Keratinocyte (primary cell): ENCODE results near the gene PURA.

Experiments
- EZH2 ChIP-seq: IDR thresholded peaks from one replicate; pipeline ENCODE4 v1.6.1; 2012; ENCODE audit warnings: inconsistent platforms, mild to moderate bottlenecking, low read length, moderate library complexity
- TF ChIP-seq, protein P1 (sequence below), 3 experiments: IDR thresholded peaks in 1 of 3; conservative IDR thresholded peaks in 1 of 3; optimal IDR thresholded peaks in 1 of 3; 2 replicates in 2 of 3; 3 replicates in 1 of 3; pipeline versions ENCODE3 to v1.5.1; 2011; ENCODE audit warnings: low read length in 3 of 3, mild to moderate bottlenecking in 3 of 3, moderate library complexity in 2 of 3, control low read depth in 1 of 3, inconsistent platforms in 1 of 3; ENCODE audit not compliant: insufficient read depth in 2 of 3; ENCODE audit errors: extremely low read depth in 1 of 3

DNA sequence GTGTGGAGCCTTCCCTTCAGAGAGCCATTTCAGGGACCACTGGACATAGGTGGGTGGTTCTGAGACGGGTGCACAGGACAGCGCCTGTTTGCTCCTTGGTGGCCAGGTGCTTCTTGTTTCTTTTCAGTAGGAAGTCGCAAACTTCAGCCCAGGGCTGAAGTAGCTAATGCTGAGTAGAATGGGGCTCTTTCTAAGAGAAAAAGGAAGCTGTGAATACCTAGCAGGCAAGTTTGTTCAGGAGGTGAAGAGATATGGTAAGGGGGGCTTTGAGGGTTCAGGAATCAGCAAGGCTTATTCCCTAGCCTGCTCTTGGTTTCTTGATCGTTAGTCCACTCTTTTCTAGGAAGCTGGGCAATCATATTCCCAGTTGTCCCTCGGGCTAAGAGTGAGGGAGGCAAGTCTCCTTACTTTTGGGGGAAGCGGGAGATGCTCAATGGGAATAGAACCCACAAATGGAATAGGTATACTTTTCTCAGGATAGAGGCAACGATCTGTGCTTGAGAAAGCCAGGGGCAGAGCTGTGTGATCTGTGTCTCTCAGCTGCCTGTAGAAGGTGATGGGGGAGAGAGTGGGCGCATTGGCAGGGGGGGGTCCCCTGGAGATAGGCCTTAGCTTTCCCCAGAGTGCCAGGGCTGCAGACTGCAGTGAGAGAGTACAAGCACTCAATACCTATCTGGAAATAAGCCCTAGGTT is 1.9 kb upstream of the PURA start:
- TF ChIP-seq, protein P1, sequence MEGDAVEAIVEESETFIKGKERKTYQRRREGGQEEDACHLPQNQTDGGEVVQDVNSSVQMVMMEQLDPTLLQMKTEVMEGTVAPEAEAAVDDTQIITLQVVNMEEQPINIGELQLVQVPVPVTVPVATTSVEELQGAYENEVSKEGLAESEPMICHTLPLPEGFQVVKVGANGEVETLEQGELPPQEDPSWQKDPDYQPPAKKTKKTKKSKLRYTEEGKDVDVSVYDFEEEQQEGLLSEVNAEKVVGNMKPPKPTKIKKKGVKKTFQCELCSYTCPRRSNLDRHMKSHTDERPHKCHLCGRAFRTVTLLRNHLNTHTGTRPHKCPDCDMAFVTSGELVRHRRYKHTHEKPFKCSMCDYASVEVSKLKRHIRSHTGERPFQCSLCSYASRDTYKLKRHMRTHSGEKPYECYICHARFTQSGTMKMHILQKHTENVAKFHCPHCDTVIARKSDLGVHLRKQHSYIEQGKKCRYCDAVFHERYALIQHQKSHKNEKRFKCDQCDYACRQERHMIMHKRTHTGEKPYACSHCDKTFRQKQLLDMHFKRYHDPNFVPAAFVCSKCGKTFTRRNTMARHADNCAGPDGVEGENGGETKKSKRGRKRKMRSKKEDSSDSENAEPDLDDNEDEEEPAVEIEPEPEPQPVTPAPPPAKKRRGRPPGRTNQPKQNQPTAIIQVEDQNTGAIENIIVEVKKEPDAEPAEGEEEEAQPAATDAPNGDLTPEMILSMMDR (optimal IDR thresholded peaks at IDR 0.05 in 1 of 3, IDR thresholded peaks at IDR 0.05 in 1 of 3, conservative IDR thresholded peaks at IDR 0.05 in 1 of 3; ENCODE audit: extremely low read depth in 1 of 3, insufficient read depth in 2 of 3, low read length in 3 of 3): no peak
- TF ChIP-seq EZH2: no peak
